BLaER1 treated with 17β-estradiol and CSF1 and Interleukin-3, amounts not matched to agents 10 nM and 100 nM (cell line): Measurements from ENCODE around the gene PYGO2.
"Not testable (repeated sequence)": the region's sequence is repeated elsewhere in the genome, so short reads cannot be mapped to it uniquely, and the experiment has no call there.

Experiments
- H3K27ac ChIP-seq, 11 experiments: shearing (Covaris generic); formaldehyde crosslinking; 2 replicates each; pipeline ENCODE4 v1.8.1; 2022
- H3K27me3 ChIP-seq, 11 experiments: shearing (Covaris generic); formaldehyde crosslinking; 2 replicates each; pipeline ENCODE4 v1.8.1; 2022
- H3K36me3 ChIP-seq, 11 experiments: shearing (Covaris generic); formaldehyde crosslinking; 2 replicates each; pipeline ENCODE4 v1.8.1; 2022
- H3K4me1 ChIP-seq, 10 experiments: shearing (Covaris generic); formaldehyde crosslinking; 2 replicates each; pipeline ENCODE4 v1.8.1; 2022
- H3K4me2 ChIP-seq, 11 experiments: shearing (Covaris generic); formaldehyde crosslinking; 2 replicates each; pipeline ENCODE4 v1.8.1; 2022
- H3K4me3 ChIP-seq, 10 experiments: shearing (Covaris generic); formaldehyde crosslinking; 2 replicates each; pipeline ENCODE4 v1.8.1; 2022
- H3K9ac ChIP-seq, 11 experiments: shearing (Covaris generic); formaldehyde crosslinking; 2 replicates each; pipeline ENCODE4 v1.8.1; 2022
- H3K9me3 ChIP-seq, 11 experiments: shearing (Covaris generic); formaldehyde crosslinking; replicated peaks in 1 of 11; 2 replicates each; pipeline ENCODE4 v1.8.1; 2022
- H4K20me1 ChIP-seq, 11 experiments: shearing (Covaris generic); formaldehyde crosslinking; 2 replicates each; pipeline ENCODE4 v1.8.1; 2022
- Cebpa-rat ChIP-seq, 11 experiments: shearing (Covaris generic); IDR thresholded peaks; 2 replicates each; pipeline ENCODE4 v1.8.1; 2022

The PYGO2 gene

DNA sequence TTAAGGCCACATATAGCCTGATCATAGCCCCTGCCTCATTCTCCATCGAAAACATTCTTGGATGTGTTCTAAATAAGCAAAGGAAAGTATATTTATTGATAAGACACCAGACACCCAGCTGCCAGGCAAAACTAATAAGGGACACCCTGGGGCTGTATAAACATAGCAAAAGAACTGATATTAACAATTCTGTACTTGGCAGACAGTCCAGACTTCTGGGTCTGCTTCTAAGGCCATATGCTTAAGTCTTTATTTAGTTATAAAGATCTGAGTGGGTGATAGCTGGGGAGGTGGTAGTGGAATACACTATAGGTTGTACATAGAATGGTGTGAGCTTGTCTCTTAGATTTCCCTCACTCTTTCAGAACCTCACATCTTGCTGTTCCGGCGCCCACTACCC lies 16.8 kb upstream of the PYGO2 start:
- Histone ChIP-seq H3K4me2 (peak overlapping the region; percentile 26 to 95 (median 91); a peak in 15 of 22 replicates), H3K36me3 (peaks cover 0 to 52% (median 33%) of the 10 kb centered on the region in 11 experiments; a peak in 19 of 22 replicates), H3K27ac (peak overlapping the region in 7 of 11 experiments; percentile 7 to 98 (median 94); a peak in 8 of 22 replicates), H3K4me1 (peaks cover 32 to 51% (median 37%) of the 10 kb centered on the region in 10 experiments), H3K4me3 (no peak overlapping the region), H4K20me1 (peaks cover 0 to 2% (median 0%) of the 10 kb centered on the region in 11 experiments; a peak in 3 of 22 replicates), H3K27me3 (no peaks in the 10 kb centered on the region), H3K9me3 (no peaks in the 10 kb centered on the region), H3K9ac (peak overlapping the region in 7 of 11 experiments; percentile 38 to 99 (median 74); a peak in 6 of 22 replicates)
- TF ChIP-seq Cebpa-rat (IDR thresholded peaks at IDR 0.05): no peak

DNA sequence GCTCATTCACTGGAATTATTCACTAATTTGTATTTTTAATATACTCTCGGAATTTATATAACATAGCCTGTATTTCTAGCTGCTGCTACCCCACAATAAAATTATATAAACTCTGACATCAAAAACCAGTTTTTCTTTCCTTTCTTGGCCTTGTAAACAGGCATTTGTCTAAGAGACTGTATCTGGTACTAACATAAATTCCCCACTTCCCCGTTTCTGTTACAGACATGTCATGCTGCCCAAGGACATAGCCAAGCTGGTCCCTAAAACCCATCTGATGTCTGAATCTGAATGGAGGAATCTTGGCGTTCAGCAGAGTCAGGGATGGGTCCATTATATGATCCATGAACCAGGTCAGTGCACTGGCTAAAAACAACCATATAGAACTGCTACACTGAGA lies 16.2 kb upstream of the PYGO2 start:
- not testable (repeated sequence) for H3K27me3 ChIP-seq, H3K9me3 ChIP-seq, H4K20me1 ChIP-seq, H3K4me3 ChIP-seq
- H3K4me2 ChIP-seq: peak overlapping the region; percentile 81 to 95 (median 91); a peak in 21 of 22 replicates
- H3K4me1 ChIP-seq: peaks cover 38 to 56% (median 43%) of the 10 kb centered on the region in 10 experiments
- peak overlapping the region; percentile 42 to 99 (median 91); a peak in 13 of 22 replicates for H3K9ac ChIP-seq
- peak overlapping the region in 10 of 11 experiments; percentile 7 to 98 (median 77); a peak in 17 of 22 replicates for H3K27ac ChIP-seq
- H3K36me3 ChIP-seq: peaks cover 0 to 52% (median 33%) of the 10 kb centered on the region in 11 experiments; a peak in 19 of 22 replicates

DNA sequence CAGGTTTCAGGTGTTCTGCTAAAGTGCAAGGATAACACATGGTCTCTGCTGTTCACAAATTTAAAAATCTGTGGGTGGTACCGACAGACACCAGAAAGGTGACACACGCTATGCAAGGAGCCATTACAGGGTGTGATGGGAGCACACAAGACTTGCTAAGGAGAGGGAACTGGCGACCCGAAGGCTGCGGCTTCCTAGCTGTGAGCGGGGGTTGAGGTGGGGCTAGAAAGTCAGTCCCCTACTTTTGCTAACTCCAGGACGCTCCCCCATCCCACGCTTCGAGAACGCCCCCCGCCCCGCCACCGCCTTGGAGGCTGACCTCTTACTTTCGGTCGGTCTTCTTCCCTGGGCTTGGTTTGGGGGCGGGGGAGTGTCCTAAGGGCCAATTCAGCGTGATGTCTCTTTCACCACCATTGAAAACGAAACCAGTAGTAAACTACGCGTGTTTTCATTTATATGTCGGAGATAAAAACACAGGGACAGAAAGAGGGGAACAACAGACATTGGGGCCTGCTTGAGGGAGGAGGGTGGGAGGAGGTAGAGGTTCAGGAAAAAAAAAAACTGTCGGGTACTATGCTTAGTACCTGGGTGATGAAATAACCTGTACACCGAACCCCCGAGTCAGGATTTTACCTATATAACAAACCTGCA lies 14.0 kb upstream of the PYGO2 start:
- peak overlapping the region; percentile 64 to 86 (median 69) for H3K4me3 ChIP-seq
- H3K4me1 ChIP-seq: peaks cover 50 to 61% (median 55%) of the 10 kb centered on the region in 10 experiments
- TF ChIP-seq Cebpa-rat (IDR thresholded peaks at IDR 0.05): no peak
- peaks cover 0 to 39% (median 25%) of the 10 kb centered on the region in 11 experiments; a peak in 19 of 22 replicates for H3K36me3 ChIP-seq
- no peaks in the 10 kb centered on the region for H3K9me3 ChIP-seq
- H3K27me3 ChIP-seq: no peaks in the 10 kb centered on the region
- H3K4me2 ChIP-seq: peak overlapping the region; percentile 81 to 95 (median 91)
- H3K27ac ChIP-seq: peak overlapping the region; percentile 65 to 100 (median 96)
- peaks cover 4 to 28% (median 20%) of the 10 kb centered on the region in 11 experiments; a peak in 16 of 22 replicates for H4K20me1 ChIP-seq
- H3K9ac ChIP-seq: peak overlapping the region; percentile 79 to 99 (median 91)

DNA sequence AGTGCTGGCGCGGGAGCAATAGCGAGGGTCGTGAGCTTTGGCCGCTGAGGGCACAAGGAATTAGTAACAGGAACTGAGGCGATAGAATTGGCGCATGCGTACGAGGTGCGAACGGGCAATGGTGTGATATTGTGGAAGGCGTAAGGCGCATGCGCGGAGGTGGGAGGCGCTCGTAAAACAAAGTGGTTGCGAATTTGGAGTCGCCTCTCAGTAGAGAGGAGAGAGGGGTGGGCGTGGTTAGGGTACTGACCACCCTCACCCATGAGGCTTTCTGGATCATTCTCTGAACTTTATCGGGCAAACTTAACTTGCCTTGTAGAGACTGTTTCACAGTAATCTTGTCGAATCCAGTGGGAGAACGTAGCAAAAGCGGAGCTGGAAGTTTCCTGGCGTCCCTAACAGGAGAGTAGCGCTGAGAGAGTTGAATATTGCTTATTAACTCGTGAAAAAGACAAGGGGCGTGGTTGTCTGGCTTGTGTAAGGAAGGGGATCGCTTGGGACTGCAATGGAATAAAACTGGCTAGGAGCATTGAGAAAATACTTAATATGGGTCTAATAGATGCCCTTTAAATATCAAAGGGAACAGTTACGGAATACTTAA lies 13.3 kb upstream of the PYGO2 start:
- Histone ChIP-seq H3K4me3 (peak overlapping the region; percentile 64 to 86 (median 69)), H3K27me3 (no peaks in the 10 kb centered on the region), H4K20me1 (peaks cover 10 to 35% (median 26%) of the 10 kb centered on the region in 11 experiments; a peak in 17 of 22 replicates), H3K4me2 (peak overlapping the region; percentile 81 to 95 (median 91)), H3K9me3 (no peaks in the 10 kb centered on the region), H3K9ac (peak overlapping the region; percentile 79 to 99 (median 91)), H3K27ac (peak overlapping the region; percentile 65 to 100 (median 96)), H3K4me1 (peaks cover 57 to 67% (median 61%) of the 10 kb centered on the region in 10 experiments), H3K36me3 (peaks cover 0 to 33% (median 19%) of the 10 kb centered on the region in 11 experiments; a peak in 19 of 22 replicates)
- no peak for TF ChIP-seq Cebpa-rat (IDR thresholded peaks at IDR 0.05)

DNA sequence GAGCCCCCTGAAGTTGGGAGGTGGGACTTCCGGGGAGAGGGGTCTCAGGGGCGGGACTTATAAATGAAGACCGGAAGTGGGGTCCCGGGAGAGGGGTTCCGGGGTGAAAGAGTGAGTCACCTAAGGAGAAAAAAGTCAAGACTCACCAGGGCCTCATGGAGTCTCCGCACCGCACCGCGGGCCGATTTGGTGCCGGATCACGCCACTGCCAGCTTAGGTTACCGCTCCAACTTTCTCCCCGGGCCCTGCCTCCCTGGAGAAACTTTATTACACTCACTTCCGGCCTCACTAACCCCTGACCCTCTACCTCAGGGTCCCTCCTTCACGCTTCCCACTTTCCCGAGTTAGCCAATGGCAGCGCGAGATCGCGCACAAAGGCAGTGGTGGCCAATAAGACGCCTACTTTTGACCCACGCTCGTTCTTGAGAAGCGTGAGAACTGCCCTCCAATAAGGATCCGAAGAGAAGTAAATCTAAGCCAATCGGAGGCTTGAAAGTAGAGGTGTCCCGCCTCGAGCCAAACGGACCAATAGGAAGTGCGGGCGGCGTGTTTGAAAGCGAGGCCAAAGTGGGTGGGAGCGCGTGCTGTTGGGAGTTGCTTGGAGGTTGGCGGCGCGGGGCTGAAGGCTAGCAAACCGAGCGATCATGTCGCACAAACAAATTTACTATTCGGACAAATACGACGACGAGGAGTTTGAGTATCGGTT lies 12.7 kb upstream of the PYGO2 start, which contains the start of gene CKS1B:
Gene CKS1B, plus strand, starts transcription at position 580 of the 706 bp plus-strand sequence. Its CDS starts 65 bp downstream, at position 645.
- H3K4me1 ChIP-seq: peaks cover 63 to 70% (median 68%) of the 10 kb centered on the region in 10 experiments
- H3K36me3 ChIP-seq: peaks cover 0 to 30% (median 16%) of the 10 kb centered on the region in 11 experiments; a peak in 20 of 22 replicates
- H4K20me1 ChIP-seq: peaks cover 11 to 41% (median 29%) of the 10 kb centered on the region in 11 experiments; a peak in 18 of 22 replicates
- no peaks in the 10 kb centered on the region for H3K27me3 ChIP-seq
- H3K27ac ChIP-seq: peak within 1 kb of the TSS; percentile 89 to 100 (median 96)
- no peaks in the 10 kb centered on the region for H3K9me3 ChIP-seq
- TF ChIP-seq Cebpa-rat (IDR thresholded peaks at IDR 0.05): no peak
- peak within 1 kb of the TSS; percentile 89 to 100 (median 98) for H3K4me2 ChIP-seq
- H3K4me3 ChIP-seq: peak within 1 kb of the TSS; percentile 64 to 86 (median 69)
- peak within 1 kb of the TSS; percentile 87 to 99 (median 92) for H3K9ac ChIP-seq

DNA sequence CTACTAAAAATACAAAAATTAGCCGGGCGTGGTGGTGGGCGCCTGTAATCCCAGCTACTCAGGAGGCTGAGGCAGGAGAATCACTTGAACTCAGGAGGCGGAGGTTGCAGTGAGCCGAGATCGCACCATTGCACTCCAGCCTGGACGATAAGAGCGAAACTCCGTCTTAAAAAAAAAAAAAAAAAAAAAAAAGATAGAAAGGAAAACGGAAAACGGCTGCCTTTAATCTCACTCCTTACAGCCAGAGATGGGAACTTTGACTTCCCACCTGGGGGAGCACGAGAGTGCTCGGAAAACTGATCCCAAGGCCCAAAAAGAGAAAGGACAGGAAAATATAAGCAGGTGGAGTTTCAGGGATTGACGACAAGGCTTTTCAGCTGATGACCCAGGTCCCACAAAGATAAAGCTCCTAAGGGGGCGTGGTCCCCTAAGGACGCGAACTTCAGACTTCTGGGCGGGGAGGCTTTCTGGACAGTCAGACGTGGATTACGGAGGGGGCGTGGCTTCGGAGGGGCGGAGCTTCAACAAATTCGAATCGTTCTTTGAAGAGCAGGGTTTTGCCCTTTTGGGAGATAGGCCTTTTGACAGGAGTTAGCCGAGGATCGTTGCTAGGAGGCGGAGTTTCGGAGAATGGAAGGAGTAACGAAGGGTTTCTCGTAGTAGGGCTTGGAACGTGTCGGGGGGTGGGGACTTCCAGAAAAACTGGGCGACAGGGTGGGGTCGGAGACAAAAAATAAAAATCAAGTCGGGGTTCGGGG lies 11.9 kb upstream of the PYGO2 start:
- peaks cover 11 to 48% (median 36%) of the 10 kb centered on the region in 11 experiments; a peak in 18 of 22 replicates for H4K20me1 ChIP-seq
- H3K27ac ChIP-seq: peak overlapping the region; percentile 89 to 100 (median 96)
- H3K4me1 ChIP-seq: peaks cover 71 to 77% (median 75%) of the 10 kb centered on the region in 10 experiments
- H3K9ac ChIP-seq: peak overlapping the region; percentile 87 to 99 (median 92)
- no peaks in the 10 kb centered on the region for H3K27me3 ChIP-seq
- peaks cover 5 to 30% (median 19%) of the 10 kb centered on the region in 11 experiments for H3K36me3 ChIP-seq
- H3K9me3 ChIP-seq: no peaks in the 10 kb centered on the region
- no peak for TF ChIP-seq Cebpa-rat (IDR thresholded peaks at IDR 0.05)
- H3K4me2 ChIP-seq: peak overlapping the region; percentile 89 to 100 (median 98)
- peak overlapping the region; percentile 64 to 86 (median 69) for H3K4me3 ChIP-seq

DNA sequence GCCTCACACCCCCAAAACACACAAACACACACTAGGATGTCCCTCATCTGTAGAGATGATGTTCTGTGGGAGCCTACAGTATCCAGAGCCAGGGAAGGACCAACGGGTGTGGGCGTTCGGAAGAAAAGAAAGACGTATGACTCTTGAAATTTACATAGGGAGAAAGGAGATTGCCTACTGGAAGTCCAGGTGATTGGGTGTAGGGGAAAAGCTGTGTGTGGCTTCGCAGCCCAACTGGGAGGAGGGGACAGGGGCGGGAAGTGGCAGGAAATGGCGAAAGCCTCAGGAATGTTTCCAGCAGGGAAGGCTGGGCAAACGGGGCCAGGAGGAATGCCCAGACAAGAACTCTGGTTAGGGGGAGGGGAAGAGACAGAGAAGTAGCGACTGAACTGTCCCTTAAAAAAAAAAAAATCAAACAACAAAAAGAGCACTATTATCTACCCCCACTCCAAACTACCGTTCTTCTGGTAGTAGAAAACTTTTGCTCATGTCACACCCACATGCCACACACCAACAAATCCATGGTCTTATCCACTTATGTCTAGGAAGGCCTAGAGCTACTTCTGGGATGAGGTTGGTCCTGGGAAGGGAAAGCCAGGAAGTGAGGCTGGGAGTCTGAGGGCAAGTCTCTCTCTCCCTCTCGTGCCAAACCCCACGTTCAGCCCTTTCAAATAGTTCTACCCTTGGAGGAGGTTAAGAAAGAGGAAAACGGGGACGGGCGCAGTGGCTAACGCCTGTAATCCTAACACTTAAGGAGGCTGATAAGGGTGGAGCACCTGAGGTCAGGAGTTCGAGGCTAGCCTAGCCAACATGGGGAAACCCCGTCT lies 11.1 kb upstream of the PYGO2 start:
- no peak for TF ChIP-seq Cebpa-rat (IDR thresholded peaks at IDR 0.05)
- Histone ChIP-seq H3K27ac (peak overlapping the region in 10 of 11 experiments; percentile 9 to 100 (median 92); a peak in 18 of 22 replicates), H3K9ac (peak overlapping the region; percentile 87 to 99 (median 92); a peak in 21 of 22 replicates), H3K4me2 (peak overlapping the region; percentile 89 to 100 (median 98)), H3K36me3 (peaks cover 13 to 30% (median 19%) of the 10 kb centered on the region in 11 experiments), H3K27me3 (no peaks in the 10 kb centered on the region), H3K9me3 (no peaks in the 10 kb centered on the region), H3K4me3 (peak overlapping the region; percentile 64 to 86 (median 69)), H3K4me1 (peaks cover 65 to 77% (median 74%) of the 10 kb centered on the region in 10 experiments), H4K20me1 (peaks cover 11 to 54% (median 38%) of the 10 kb centered on the region in 11 experiments; a peak in 18 of 22 replicates)
